GM23248 (cell line): ENCODE results near the gene C12orf76. TPM values are rescaled to one million over a fixed set of nuclear protein-coding genes. Genes with fewer than 3 reads are reported as not detected.
"Not testable (repeated sequence)": the region's sequence is repeated elsewhere in the genome, so short reads cannot be mapped to it uniquely, and the experiment has no call there.

Source experiments
- DNase-seq: peaks from one replicate; pipeline ENCODE4 v3.0.0-alpha.2; 2015
- H2AFZ ChIP-seq: fragments of 200-600 bp; sonication (generic); 2 replicates; pipeline ENCODE4 v1.6.1; 2016; ENCODE audit warnings: antibody characterized with exemption
- H3F3A ChIP-seq: fragments of 200-600 bp; sonication (generic); 2 replicates; pipeline ENCODE4 v1.6.1; 2016; ENCODE audit warnings: mild to moderate bottlenecking, antibody characterized with exemption, mixed run types; ENCODE audit not compliant: insufficient read depth
- H3K27ac ChIP-seq: fragments of 200-600 bp; sonication (generic); 2 replicates; pipeline ENCODE4 v1.5.1; 2016; ENCODE audit warnings: mild to moderate bottlenecking
- H3K27me3 ChIP-seq: fragments of 200-600 bp; sonication (generic); replicated peaks from 2 replicates; pipeline ENCODE4 v1.6.1; 2016; ENCODE audit warnings: mild to moderate bottlenecking; ENCODE audit not compliant: insufficient read depth
- H3K36me3 ChIP-seq: fragments of 200-600 bp; sonication (generic); 2 replicates; pipeline ENCODE4 v1.6.1; 2016; ENCODE audit warnings: low read depth, mild to moderate bottlenecking
- H3K4me1 ChIP-seq: fragments of 200-600 bp; sonication (generic); 2 replicates; pipeline ENCODE4 v1.6.1; 2016; ENCODE audit warnings: mild to moderate bottlenecking; ENCODE audit not compliant: insufficient read depth
- H3K4me2 ChIP-seq: fragments of 200-600 bp; sonication (generic); one replicate; pipeline ENCODE4 v1.6.1; 2016; ENCODE audit warnings: mild to moderate bottlenecking; ENCODE audit not compliant: unreplicated experiment
- H3K4me3 ChIP-seq: fragments of 200-600 bp; sonication (generic); 2 replicates; pipeline ENCODE4 v1.5.1; 2016; ENCODE audit warnings: mild to moderate bottlenecking
- H3K79me2 ChIP-seq: fragments of 200-600 bp; sonication (generic); 2 replicates; pipeline ENCODE4 v1.6.1; 2016; ENCODE audit warnings: mild to moderate bottlenecking; ENCODE audit not compliant: insufficient read depth
- H3K9ac ChIP-seq: fragments of 200-600 bp; sonication (generic); 2 replicates; pipeline ENCODE4 v1.6.1; 2016; ENCODE audit warnings: mild to moderate bottlenecking
- H3K9me2 ChIP-seq: fragments of 200-600 bp; sonication (generic); 2 replicates; pipeline ENCODE4 v1.6.1; 2016; ENCODE audit warnings: mixed run types, mild to moderate bottlenecking, moderate library complexity; ENCODE audit not compliant: insufficient read depth
- H3K9me3 ChIP-seq: fragments of 200-600 bp; sonication (generic); one replicate; pipeline ENCODE4 v1.6.1; 2017; ENCODE audit warnings: low read depth
- H4K20me1 ChIP-seq: fragments of 200-600 bp; sonication (generic); 2 replicates; pipeline ENCODE4 v1.6.0; 2016; ENCODE audit not compliant: insufficient read depth
- EZH2 ChIP-seq: fragments of 200-600 bp; sonication (generic); IDR thresholded peaks from 2 replicates; pipeline ENCODE4 v1.6.1; 2018; ENCODE audit warnings: antibody characterized with exemption, mild to moderate bottlenecking; ENCODE audit not compliant: insufficient read depth, poor library complexity, severe bottlenecking
- EZH2phosphoT487 ChIP-seq: fragments of 200-600 bp; sonication (generic); IDR thresholded peaks from 2 replicates; pipeline ENCODE4 v1.6.1; 2018; ENCODE audit warnings: antibody characterized with exemption, moderate library complexity, mild to moderate bottlenecking, low read depth; ENCODE audit not compliant: insufficient read depth
- WGBS, 2 experiments: methylation state at CpG; one replicate each; pipeline ENCODE4 v1.1.6; 2015 to 2017; ENCODE audit warnings: low lambda C conversion rate in 2 of 2, low coverage in 1 of 2; ENCODE audit errors: missing lambda C conversion rate in 2 of 2; 5-methylcytosine and 5-hydroxymethylcytosine counted together
- in situ Hi-C: fragments of 300-500 bp; cut with MboI; formaldehyde crosslinking; loops from 2 replicates; pipeline ENCODE4 v1.15.0; 2020
- polyA plus RNA-seq: library from polyadenylated mRNA; unstranded; fragments of >200 nt; fragmentation: Nextera tagmentation; extraction: Ambion mirVana; gene quantifications from 2 replicates; pipeline ENCODE4 v1.2.1, GENCODE V29; 2016
- total RNA-seq: library from RNA; depleted of rRNA; stranded (reverse); fragments of >200 nt; shearing (Covaris generic); gene quantifications from 2 replicates; pipeline ENCODE4 v1.2.3, GENCODE V29; 2014

C12orf76 gene
- total and polyA plus RNA-seq, 2 experiments from 2014 or later = 12.3 to 21.2 TPM

DNA sequence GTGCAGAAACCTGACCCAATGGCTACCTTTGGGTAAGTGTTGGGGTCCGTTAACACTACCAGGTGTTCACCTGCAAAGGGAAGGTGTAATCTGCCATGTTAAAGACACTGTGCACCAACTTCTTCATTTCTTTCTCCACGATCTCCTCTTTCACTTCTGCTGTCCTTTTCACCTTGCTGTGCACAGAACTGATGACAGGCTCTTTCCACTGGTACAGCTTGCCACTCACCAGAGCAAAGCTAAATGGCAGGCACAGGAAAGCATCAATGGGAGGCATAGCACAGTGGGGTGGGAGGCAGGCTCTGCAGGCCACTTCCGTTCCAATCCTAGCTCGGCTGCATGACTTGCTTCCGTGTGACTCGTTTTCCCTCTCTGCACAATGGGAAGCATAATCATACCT lies 2.6 kb upstream of the C12orf76 start:
- H3K4me3 ChIP-seq = no peak overlapping the region
- no peaks in the 10 kb centered on the region for H3K9me3 ChIP-seq
- no peaks in the 10 kb centered on the region for H4K20me1 ChIP-seq
- no peaks in the 10 kb centered on the region for H3K9me2 ChIP-seq
- H3K4me2 ChIP-seq = no peak overlapping the region
- TF ChIP-seq EZH2phosphoT487 (no peak), EZH2 (no peak)
- peaks cover 23% of the 10 kb centered on the region for H3K79me2 ChIP-seq
- H3K9ac ChIP-seq = no peak overlapping the region
- peaks cover 17% of the 10 kb centered on the region for H3F3A ChIP-seq
- H3K36me3 ChIP-seq = no peaks in the 10 kb centered on the region
- no peak overlapping the region for H2AFZ ChIP-seq
- peaks cover 28% of the 10 kb centered on the region for H3K4me1 ChIP-seq
- 54 to 61% methylated on average over 6 of the region's 6 CpGs for WGBS, 2 experiments
- in situ Hi-C loops = no loop called here
- H3K27ac ChIP-seq = no peak overlapping the region
- no peak for DNase-seq
- H3K27me3 ChIP-seq = no peaks in the 10 kb centered on the region

DNA sequence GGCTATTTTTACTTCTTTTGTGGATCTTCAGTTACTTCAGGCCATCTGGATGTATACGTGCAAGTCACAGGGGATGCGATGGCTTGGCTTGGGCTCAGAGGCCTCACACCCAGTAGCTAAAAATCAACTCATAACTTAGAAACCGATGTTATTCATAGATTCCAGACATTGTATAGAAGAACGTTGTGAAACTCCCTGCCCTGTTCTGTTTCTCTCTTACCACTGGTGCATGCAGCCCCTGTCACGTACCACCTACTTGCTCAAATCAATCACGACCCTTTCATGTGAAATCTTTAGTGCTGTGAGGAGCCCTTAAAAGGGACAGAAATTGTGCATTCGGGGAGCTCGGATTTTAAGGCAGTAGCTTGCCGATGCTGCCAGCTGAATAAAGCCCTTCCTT lies 1.3 kb upstream of the C12orf76 start:
- in situ Hi-C loops = not testable (repeated sequence)

DNA sequence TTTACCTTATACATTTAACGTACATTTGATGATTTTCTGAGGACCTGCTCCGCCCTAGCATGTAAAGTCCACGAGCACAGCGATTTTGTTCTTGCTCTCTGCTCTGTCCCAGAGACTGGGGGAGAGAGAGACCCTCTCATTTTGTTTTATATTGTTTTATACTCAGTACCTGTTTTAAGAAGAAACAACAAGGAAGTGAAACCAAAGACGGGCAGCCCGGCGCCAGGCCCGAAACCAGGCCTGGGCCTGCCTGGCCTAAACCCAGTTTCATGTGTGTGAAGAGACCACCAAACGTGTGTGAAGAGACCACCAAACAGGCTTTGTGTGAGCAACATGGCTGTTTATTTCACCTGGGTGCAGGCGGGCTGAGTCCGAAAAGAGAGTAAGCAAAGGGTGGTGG lies 712 bp upstream of the C12orf76 start:
- Histone ChIP-seq H3K27ac (peak overlapping the region; percentile 74), H3K9ac (peak overlapping the region; percentile 77), H3K79me2 (peaks cover 42% of the 10 kb centered on the region), H2AFZ (peak overlapping the region; percentile 93), H3K4me3 (peak overlapping the region; percentile 83), H3K4me1 (peaks cover 14% of the 10 kb centered on the region; the same call in 1 of the 2 replicates), H3K4me2 (peak overlapping the region; percentile 79)
- H3K27me3 ChIP-seq, H4K20me1 ChIP-seq, H3K9me3 ChIP-seq, in situ Hi-C loops, H3K36me3 ChIP-seq, H3F3A ChIP-seq, H3K9me2 ChIP-seq, DNase-seq: not testable (repeated sequence)
- WGBS, 2 experiments = 78 to 79% methylated on average over 11 of the region's 11 CpGs

More for the DNA sequence above, 1.3 kb upstream of the C12orf76 start:
- H3K27ac ChIP-seq, H3F3A ChIP-seq, H3K4me3 ChIP-seq, H3K36me3 ChIP-seq, DNase-seq, H3K9me3 ChIP-seq, H3K4me2 ChIP-seq, H3K9me2 ChIP-seq, H4K20me1 ChIP-seq, H3K27me3 ChIP-seq, H3K9ac ChIP-seq, H2AFZ ChIP-seq: not testable (repeated sequence)
- WGBS, 2 experiments = 80 to 87% methylated on average over 9 of the region's 9 CpGs
- Histone ChIP-seq H3K4me1 (peaks cover 16% of the 10 kb centered on the region), H3K79me2 (peaks cover 35% of the 10 kb centered on the region)

- Histone ChIP-seq H3K9ac (peak overlapping the region; percentile 77), H3K79me2 (peaks cover 53% of the 10 kb centered on the region), H3K4me2 (peak overlapping the region; percentile 79), H3K27ac (peak overlapping the region; percentile 74), H3K27me3 (no peaks in the 10 kb centered on the region), H3K9me2 (no peaks in the 10 kb centered on the region), H3K9me3 (no peaks in the 10 kb centered on the region), H3K4me3 (peak overlapping the region; percentile 83), H3F3A (peaks cover 16% of the 10 kb centered on the region; the same call in 1 of the 2 replicates), H3K36me3 (no peaks in the 10 kb centered on the region; the same call in 1 of the 2 replicates), H2AFZ (peak overlapping the region; percentile 93), H3K4me1 (peaks cover 19% of the 10 kb centered on the region), H4K20me1 (no peaks in the 10 kb centered on the region)
- TF ChIP-seq EZH2 (no peak), EZH2phosphoT487 (no peak)
- in situ Hi-C loops = no loop called here
- no peak for DNase-seq
- WGBS, 2 experiments = 63 to 68% methylated on average over 14 of the region's 14 CpGs
These were observed 903 bp downstream of the C12orf76 start for GRCh38 chr12:110047297-110047940.
